K562 (cell line): ENCODE results near the gene ARHGAP26. TPM values are rescaled to one million over a fixed set of nuclear protein-coding genes. Genes with fewer than 3 reads are reported as not detected.
A peak's percentile ranks its signal among the peaks of the same experiment; 100 is the strongest.

Experiments
- GATA2 ChIP-seq: sonication (generic); formaldehyde crosslinking; IDR thresholded peaks from 2 replicates; pipeline ENCODE4 v1.4.0; 2020; ENCODE audit warnings: mild to moderate bottlenecking, missing genetic modification reagents
- MAZ ChIP-seq, 2 experiments: fragments of 450-650 bp in 1 of 2; sonication (generic) in 1 of 2; formaldehyde crosslinking; IDR thresholded peaks in 1 of 2; conservative IDR thresholded peaks in 1 of 2; 2 replicates each; pipeline versions ENCODE4 v1.4.0 to v1.5.0; 2020; ENCODE audit warnings: mild to moderate bottlenecking in 1 of 2, missing genetic modification reagents in 1 of 2
- PBX2 ChIP-seq, 2 experiments: IDR thresholded peaks in 1 of 2; conservative IDR thresholded peaks in 1 of 2; 2 replicates each; pipeline ENCODE4 v1.6.1; 2016; ENCODE audit warnings: low read depth in 2 of 2, mild to moderate bottlenecking in 1 of 2, missing compliant biosample characterization in 1 of 2, missing genetic modification characterization in 1 of 2, moderate library complexity in 1 of 2
- RCOR1 ChIP-seq, 2 experiments: IDR thresholded peaks; 2 replicates each; pipeline ENCODE4 v1.6.1; 2012; ENCODE audit warnings: low read depth in 2 of 2, low read length in 2 of 2, borderline replicate concordance in 1 of 2, improper control_type of control experiment in 1 of 2
- SMC3 ChIP-seq: conservative IDR thresholded peaks from 2 replicates; pipeline ENCODE4 v1.6.1; 2011; ENCODE audit warnings: low read depth, low read length, improper control_type of control experiment; ENCODE audit not compliant: insufficient read depth
- STAG1 ChIP-seq: sonication (generic); formaldehyde crosslinking; IDR thresholded peaks from 2 replicates; pipeline ENCODE4 v1.5.0; 2020; ENCODE audit warnings: missing genetic modification reagents, borderline replicate concordance
- XRCC4 ChIP-seq: IDR thresholded peaks from one replicate; pipeline ENCODE4 v1.6.1; 2011; ENCODE audit not compliant: insufficient read depth, insufficient read length; ENCODE audit errors: extremely low read depth
- ZNF133 ChIP-seq: fragments of 250-450 bp; sonication (Bioruptor Pico); IDR thresholded peaks from 2 replicates; pipeline ENCODE4 v1.4.0; 2020; ENCODE audit warnings: mild to moderate bottlenecking
- polyA plus RNA-seq, 8 experiments: library from polyadenylated mRNA; depleted of rRNA in 4 of 8; stranded (reverse) in 5 of 8; unstranded in 3 of 8; fragments of >200 nt; fragmentation: Nextera tagmentation in 2 of 8; fragmentation: Illumina TruSeq in 1 of 8; extraction: Ambion mirVana in 2 of 8; extraction: Trizol in 1 of 8; gene quantifications; 2 replicates each; pipeline versions ENCODE4 v1.2.1 to v1.2.3, GENCODE V29; 2011 to 2014; ENCODE audit warnings: inconsistent platforms in 1 of 8, missing spikeins in 1 of 8
- total RNA-seq, 7 experiments: library from RNA; depleted of rRNA in 6 of 7; stranded (reverse); fragments of >200 nt in 6 of 7; fragmentation: Illumina TruSeq in 2 of 7; extraction: Trizol in 2 of 7; gene quantifications; 2 replicates each; pipeline versions ENCODE4 v1.2.1 to v1.2.3, GENCODE V29; 2011 to 2021; ENCODE audit warnings: low replicate concordance in 1 of 7
- TF ChIP-seq, protein P1 (sequence below), 2 experiments: fragments of 450-650 bp; IDR thresholded peaks; 2 replicates each; pipeline ENCODE4 v1.6.1; 2016; ENCODE audit warnings: mild to moderate bottlenecking in 2 of 2, borderline replicate concordance in 1 of 2, low read depth in 1 of 2, moderate library complexity in 1 of 2
- TF ChIP-seq, protein P2 (sequence below): fragments of 450-650 bp; formaldehyde crosslinking; conservative IDR thresholded peaks from 2 replicates; pipeline ENCODE4 v1.4.0; 2022; ENCODE audit warnings: mild to moderate bottlenecking, missing genetic modification characterization
- TF ChIP-seq, protein P3 (sequence below): fragments of 450-650 bp; formaldehyde crosslinking; IDR thresholded peaks from 2 replicates; pipeline ENCODE4 v1.4.0; 2020; ENCODE audit warnings: mild to moderate bottlenecking, moderate library complexity

The ARHGAP26 gene
- total and polyA plus RNA-seq, 9 of the 15 experiments (the other 6 are each of a cell fraction or from before 2014, with no cell fraction given): 0.13 to 1.1 (median 0.55) TPM

GRCh38 chr5:143014017-143014651, 244.0 kb downstream of the ARHGAP26 start (continued):
- TF ChIP-seq MAZ (CRISPR knock-in tag; conservative IDR thresholded peaks at IDR 0.05 in 1 of 2, IDR thresholded peaks at IDR 0.05 in 1 of 2) (0 out of 4 replicates have a peak, but pooled peaks of 1 of the 2 experiments have one; percentile 33), XRCC4 (no peak), PBX2 (CRISPR knock-in tag; IDR thresholded peaks at IDR 0.05; ENCODE audit: low read depth) (no peak), PBX2 (tag; conservative IDR thresholded peaks at IDR 0.05; ENCODE audit: low read depth) (no peak), ZNF133 (CRISPR knock-in tag) (no peak), GATA2 (CRISPR knock-in tag) (no peak), STAG1 (peak; percentile 87; the same call in 1 of the 2 replicates), SMC3 (peak; percentile 87), RCOR1 (IDR thresholded peaks at IDR 0.05; ENCODE audit: borderline replicate concordance in 1 of 2, low read depth in 2 of 2, low read length in 2 of 2) (peak in 1 of 2 experiments; percentile 28; a peak in 1 of 4 replicates)
- TF ChIP-seq, protein P1, sequence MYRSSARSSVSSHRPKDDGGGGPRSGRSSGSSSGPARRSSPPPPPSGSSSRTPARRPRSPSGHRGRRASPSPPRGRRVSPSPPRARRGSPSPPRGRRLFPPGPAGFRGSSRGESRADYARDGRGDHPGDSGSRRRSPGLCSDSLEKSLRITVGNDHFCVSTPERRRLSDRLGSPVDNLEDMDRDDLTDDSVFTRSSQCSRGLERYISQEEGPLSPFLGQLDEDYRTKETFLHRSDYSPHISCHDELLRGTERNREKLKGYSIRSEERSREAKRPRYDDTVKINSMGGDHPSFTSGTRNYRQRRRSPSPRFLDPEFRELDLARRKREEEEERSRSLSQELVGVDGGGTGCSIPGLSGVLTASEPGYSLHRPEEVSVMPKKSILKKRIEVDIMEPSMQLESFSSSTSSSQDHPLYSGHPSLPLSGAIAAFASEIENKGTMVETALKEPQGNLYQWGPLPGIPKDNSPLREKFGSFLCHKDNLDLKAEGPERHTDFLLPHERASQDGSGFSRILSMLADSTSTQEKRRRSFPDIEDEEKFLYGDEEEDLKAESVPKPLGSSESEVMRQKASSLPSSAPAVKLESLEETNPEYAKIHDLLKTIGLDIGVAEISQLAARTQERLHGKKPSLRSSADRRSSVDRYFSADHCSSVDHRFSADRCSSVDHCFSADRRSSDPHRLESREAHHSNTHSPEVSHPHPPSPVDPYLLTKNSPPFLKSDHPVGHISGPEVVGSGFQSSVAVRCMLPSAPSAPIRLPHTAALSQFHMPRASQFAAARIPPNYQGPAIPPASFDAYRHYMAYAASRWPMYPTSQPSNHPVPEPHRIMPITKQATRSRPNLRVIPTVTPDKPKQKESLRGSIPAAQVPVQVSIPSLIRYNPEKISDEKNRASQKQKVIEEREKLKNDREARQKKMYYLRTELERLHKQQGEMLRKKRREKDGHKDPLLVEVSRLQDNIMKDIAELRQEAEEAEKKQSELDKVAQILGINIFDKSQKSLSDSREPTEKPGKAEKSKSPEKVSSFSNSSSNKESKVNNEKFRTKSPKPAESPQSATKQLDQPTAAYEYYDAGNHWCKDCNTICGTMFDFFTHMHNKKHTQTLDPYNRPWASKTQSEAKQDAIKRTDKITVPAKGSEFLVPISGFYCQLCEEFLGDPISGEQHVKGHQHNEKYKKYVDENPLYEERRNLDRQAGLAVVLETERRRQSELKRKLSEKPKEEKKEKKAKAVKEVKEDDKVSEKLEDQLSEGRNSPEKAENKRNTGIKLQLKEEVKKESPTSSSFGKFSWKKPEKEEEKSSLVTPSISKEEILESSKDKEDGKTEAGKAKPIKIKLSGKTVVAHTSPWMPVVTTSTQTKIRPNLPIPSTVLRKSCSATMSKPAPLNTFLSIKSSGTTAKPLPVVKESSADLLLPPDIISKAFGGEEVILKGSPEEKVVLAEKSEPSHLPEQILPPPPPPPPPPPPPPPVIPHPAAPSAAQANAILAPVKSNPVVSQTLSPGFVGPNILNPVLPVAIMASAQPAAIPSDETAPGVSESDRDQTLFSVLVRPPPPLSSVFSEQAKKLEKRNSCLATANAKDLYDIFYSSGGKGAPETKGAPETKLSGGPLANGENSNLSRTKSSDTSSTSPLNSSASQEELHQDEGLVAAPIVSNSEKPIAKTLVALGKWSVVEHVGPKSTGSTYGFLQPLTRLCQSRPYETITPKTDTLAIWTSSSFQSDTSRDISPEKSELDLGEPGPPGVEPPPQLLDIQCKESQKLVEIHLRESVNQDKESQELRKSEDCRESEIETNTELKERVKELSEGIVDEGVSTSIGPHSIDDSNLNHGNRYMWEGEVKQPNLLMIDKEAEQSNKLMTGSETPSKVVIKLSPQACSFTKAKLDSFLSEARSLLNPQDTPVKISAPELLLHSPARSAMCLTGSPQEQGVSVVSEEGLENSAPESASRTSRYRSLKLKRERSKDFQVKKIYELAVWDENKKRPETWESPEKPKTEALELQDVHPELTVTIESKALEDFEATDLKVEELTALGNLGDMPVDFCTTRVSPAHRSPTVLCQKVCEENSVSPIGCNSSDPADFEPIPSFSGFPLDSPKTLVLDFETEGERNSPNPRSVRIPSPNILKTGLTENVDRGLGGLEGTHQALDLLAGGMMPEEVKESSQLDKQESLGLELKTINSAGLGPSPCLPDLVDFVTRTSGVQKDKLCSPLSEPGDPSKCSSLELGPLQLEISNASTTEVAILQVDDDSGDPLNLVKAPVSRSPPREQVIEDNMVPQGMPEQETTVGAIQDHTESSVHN (IDR thresholded peaks at IDR 0.05; ENCODE audit: borderline replicate concordance in 1 of 2, low read depth in 1 of 2): no peak
- TF ChIP-seq, protein P2, sequence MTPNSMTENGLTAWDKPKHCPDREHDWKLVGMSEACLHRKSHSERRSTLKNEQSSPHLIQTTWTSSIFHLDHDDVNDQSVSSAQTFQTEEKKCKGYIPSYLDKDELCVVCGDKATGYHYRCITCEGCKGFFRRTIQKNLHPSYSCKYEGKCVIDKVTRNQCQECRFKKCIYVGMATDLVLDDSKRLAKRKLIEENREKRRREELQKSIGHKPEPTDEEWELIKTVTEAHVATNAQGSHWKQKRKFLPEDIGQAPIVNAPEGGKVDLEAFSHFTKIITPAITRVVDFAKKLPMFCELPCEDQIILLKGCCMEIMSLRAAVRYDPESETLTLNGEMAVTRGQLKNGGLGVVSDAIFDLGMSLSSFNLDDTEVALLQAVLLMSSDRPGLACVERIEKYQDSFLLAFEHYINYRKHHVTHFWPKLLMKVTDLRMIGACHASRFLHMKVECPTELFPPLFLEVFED: no peak
- TF ChIP-seq, protein P3, sequence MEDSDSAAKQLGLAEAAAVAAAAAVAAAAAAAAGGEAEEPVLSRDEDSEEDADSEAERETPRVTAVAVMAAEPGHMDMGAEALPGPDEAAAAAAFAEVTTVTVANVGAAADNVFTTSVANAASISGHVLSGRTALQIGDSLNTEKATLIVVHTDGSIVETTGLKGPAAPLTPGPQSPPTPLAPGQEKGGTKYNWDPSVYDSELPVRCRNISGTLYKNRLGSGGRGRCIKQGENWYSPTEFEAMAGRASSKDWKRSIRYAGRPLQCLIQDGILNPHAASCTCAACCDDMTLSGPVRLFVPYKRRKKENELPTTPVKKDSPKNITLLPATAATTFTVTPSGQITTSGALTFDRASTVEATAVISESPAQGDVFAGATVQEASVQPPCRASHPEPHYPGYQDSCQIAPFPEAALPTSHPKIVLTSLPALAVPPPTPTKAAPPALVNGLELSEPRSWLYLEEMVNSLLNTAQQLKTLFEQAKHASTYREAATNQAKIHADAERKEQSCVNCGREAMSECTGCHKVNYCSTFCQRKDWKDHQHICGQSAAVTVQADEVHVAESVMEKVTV (CRISPR knock-in tag): peak; percentile 75; the same call in 1 of the 2 replicates
